K562 (cell line): ENCODE results near the gene UQCR11.

Experiments used
- FOXJ2 ChIP-seq: fragments of 200-800 bp; sonication (Bioruptor generic); IDR thresholded peaks from 2 replicates; pipeline ENCODE4 v1.6.1; 2016; ENCODE audit warnings: missing genetic modification characterization, missing compliant biosample characterization
- JUND ChIP-seq, 2 experiments: IDR thresholded peaks; 2 replicates in 1 of 2; 3 replicates in 1 of 2; pipeline ENCODE4 v1.6.1; 2011; ENCODE audit warnings: borderline replicate concordance in 2 of 2, low read depth in 2 of 2, low read length in 2 of 2, improper control_type of control experiment in 1 of 2, missing biosample characterization in 1 of 2, missing genetic modification characterization in 1 of 2, missing genetic modification reagents in 1 of 2
- MITF ChIP-seq: IDR thresholded peaks from 2 replicates; pipeline ENCODE4 v1.6.1; 2014; ENCODE audit warnings: antibody characterized with exemption
- MYNN ChIP-seq, 2 experiments: sonication (generic); formaldehyde crosslinking in 1 of 2; IDR thresholded peaks; 2 replicates each; pipeline versions ENCODE4 v1.5.0 to v1.6.1; 2016 to 2020; ENCODE audit warnings: antibody characterized with exemption in 1 of 2, missing genetic modification reagents in 1 of 2

- TF ChIP-seq FOXJ2 (tag) (no peak), JUND (IDR thresholded peaks at IDR 0.05; ENCODE audit: borderline replicate concordance, low read depth, low read length) (0 out of 2 replicates have a peak, but pooled peaks have one; percentile 41), JUND (tag; IDR thresholded peaks at IDR 0.05; ENCODE audit: borderline replicate concordance, low read depth, low read length) (no peak), MYNN (IDR thresholded peaks at IDR 0.05) (0 out of 2 replicates have a peak, but pooled peaks have one; percentile 17), MYNN (CRISPR knock-in tag; IDR thresholded peaks at IDR 0.05) (no peak), MITF (no peak)
These were observed 19.2 kb upstream of the UQCR11 start for GRCh38 chr19:1624458-1624857.
